Limb (tissue), 2 donors: ENCODE data around the gene RAMAC.
"Not testable (repeated sequence)": the region's sequence is repeated elsewhere in the genome, so short reads cannot be mapped to it uniquely, and the experiment has no call there.

Source experiments
- DNase-seq, 2 donors: peaks; one replicate each; pipeline ENCODE4 v3.0.0-alpha.2; 2016; ENCODE audit errors: extremely low spot score in 2 of 2

The RAMAC gene

GRCh38 chr15:82985688-82986441 lies at the start of gene RAMAC:
Gene RAMAC (plus strand): TSS chr15:82986210. CDS start chr15:82989019, 2,809 bp downstream.
- peak; percentile 93 to 96 for DNase-seq

GRCh38 chr15:82936966-82937711 lies 48.9 kb upstream of the RAMAC start:
- no peak for DNase-seq

- no peak for DNase-seq
Observed at GRCh38 chr15:82937712-82938058, 48.3 kb upstream of the RAMAC start.

GRCh38 chr15:82939678-82940077 lies 46.3 kb upstream of the RAMAC start:
- not testable (repeated sequence) for DNase-seq

- no peak for DNase-seq
Observed at GRCh38 chr15:82942691-82943090, 43.3 kb upstream of the RAMAC start.

- DNase-seq: no peak
Observed at GRCh38 chr15:82943176-82943575, 42.8 kb upstream of the RAMAC start.

- no peak for DNase-seq
Observed at GRCh38 chr15:82944056-82944455, 42.0 kb upstream of the RAMAC start.

GRCh38 chr15:82944821-82945220 lies 41.2 kb upstream of the RAMAC start:
- DNase-seq: no peak

- DNase-seq: no peak
Observed at GRCh38 chr15:82945326-82945725, 40.7 kb upstream of the RAMAC start.

- no peak for DNase-seq
Observed at GRCh38 chr15:82946155-82946701, 39.8 kb upstream of the RAMAC start.

- no peak for DNase-seq
Observed at GRCh38 chr15:82950295-82950694, 35.7 kb upstream of the RAMAC start.

GRCh38 chr15:82950746-82951370 lies 35.2 kb upstream of the RAMAC start:
- DNase-seq: peak in 1 of 2 donors; percentile 30

GRCh38 chr15:82951472-82952157 lies 34.4 kb upstream of the RAMAC start:
- DNase-seq: no peak

- peak in 1 of 2 donors; percentile 77 for DNase-seq
Observed at GRCh38 chr15:82952158-82953081, 33.6 kb upstream of the RAMAC start, which contains the start of gene HOMER2. Gene HOMER2 (minus strand): TSS chr15:82952720. CDS start chr15:82952535, 185 bp downstream.

GRCh38 chr15:82958638-82959037 lies 27.4 kb upstream of the RAMAC start:
- DNase-seq: no peak

GRCh38 chr15:82959423-82959822 lies 26.6 kb upstream of the RAMAC start:
- no peak for DNase-seq

GRCh38 chr15:82960766-82961165 lies 25.2 kb upstream of the RAMAC start:
- no peak for DNase-seq

- DNase-seq: no peak
Observed at GRCh38 chr15:82963471-82964341, 22.3 kb upstream of the RAMAC start.

GRCh38 chr15:82964890-82965289 lies 21.1 kb upstream of the RAMAC start:
- DNase-seq: no peak
